ENCODE data around the gene SMIM13. TPM values are rescaled to one million over a fixed set of nuclear protein-coding genes. Genes with fewer than 3 reads are reported as not detected.

Gene SMIM13
- total RNA-seq, 2 experiments from 2014 or later = 9.0 to 9.4 TPM

DNA sequence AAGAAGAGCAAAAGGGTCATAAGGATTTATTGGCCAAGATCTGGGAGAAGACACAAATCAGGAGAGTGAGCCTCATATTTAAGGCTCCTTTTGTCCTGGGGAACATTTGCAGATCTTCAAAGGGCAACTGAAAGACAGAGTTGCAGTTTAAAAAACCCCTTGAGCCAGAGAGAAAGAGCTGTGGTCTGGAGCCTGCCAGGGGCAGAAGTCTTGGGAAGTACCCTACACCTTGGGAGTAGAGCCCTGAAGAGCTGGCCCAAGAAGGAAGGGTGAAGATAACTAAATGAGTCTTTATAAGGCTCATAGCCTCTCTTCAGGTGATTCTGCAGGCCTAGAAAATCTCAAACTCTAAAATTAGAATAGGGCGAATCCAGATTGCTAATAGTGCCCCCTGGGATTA, 57.9 kb downstream of the SMIM13 start:
- Mint-ChIP-seq H3K9me3 (no peaks in the 10 kb centered on the region), H3K27ac (no peak overlapping the region), H3K36me3 (ENCODE audit: low read depth) (no peaks in the 10 kb centered on the region), H3K27me3 (peaks cover 13% of the 10 kb centered on the region), H3K4me3 (no peak overlapping the region), H3K4me1 (peaks cover 10% of the 10 kb centered on the region)
- no peak for DNase-seq
- ChIA-PET POLR2A (no interaction called here), CTCF (interaction anchor here (1.4 to 2.3 kb wide), 2 partner anchors 20 to 344 kb away, joined by 5 to 13 read pairs; no protein-coding TSS in a partner anchor)

DNA sequence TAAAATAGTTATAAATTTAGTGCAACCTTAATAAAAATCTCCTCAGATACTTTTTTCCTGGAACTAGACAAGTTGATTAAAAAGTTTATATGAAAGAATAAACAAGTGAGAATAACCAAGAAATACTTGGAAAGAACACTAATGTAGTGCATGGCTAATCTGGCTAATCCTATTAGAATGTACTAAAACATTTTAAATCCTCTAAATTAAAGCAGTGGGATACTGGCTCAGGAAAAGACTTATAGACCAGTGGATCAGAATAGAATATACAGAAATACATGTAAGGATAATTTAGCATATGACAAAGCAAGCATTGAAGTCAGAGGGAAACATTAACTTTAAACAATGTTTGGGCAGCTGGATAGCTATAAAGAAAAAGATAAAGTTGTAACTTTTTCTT, 58.9 kb downstream of the SMIM13 start:
- POLR2A ChIA-PET = no interaction called here
- CTCF ChIA-PET = interaction anchor here (1.4 to 2.3 kb wide), 2 partner anchors 19 to 343 kb away, joined by 5 to 13 read pairs; no protein-coding TSS in a partner anchor
- peaks cover 10% of the 10 kb centered on the region for H3K4me1 Mint-ChIP-seq
- H3K36me3 Mint-ChIP-seq (ENCODE audit: low read depth) = no peaks in the 10 kb centered on the region
- H3K4me3 Mint-ChIP-seq = no peak overlapping the region
- no peak overlapping the region for H3K27ac Mint-ChIP-seq
- no peak for DNase-seq
- no peaks in the 10 kb centered on the region for H3K9me3 Mint-ChIP-seq
- H3K27me3 Mint-ChIP-seq = peaks cover 14% of the 10 kb centered on the region

DNA sequence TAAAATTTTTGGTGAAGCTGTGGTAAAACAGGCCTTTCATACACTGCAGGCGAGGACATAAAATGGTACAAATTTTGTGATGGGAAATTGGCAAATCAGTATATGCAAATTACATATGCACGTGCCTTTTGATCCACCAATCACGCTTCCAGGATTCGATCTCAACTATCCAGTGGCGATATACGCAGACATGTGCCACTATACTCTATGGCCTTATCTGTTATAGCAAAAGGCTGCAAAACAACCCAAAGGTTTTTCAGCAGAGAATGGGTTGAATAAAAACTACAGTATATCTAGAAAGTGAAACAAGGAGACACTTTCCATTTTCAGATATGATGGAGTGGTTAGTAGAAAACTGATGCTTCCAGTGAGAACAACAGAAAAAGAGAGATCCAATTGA, 59.8 kb downstream of the SMIM13 start:
- H3K27ac Mint-ChIP-seq = no peak overlapping the region
- H3K4me1 Mint-ChIP-seq = peaks cover 10% of the 10 kb centered on the region
- H3K9me3 Mint-ChIP-seq = no peaks in the 10 kb centered on the region
- H3K36me3 Mint-ChIP-seq (ENCODE audit: low read depth) = no peaks in the 10 kb centered on the region
- H3K4me3 Mint-ChIP-seq = peak overlapping the region; percentile 56
- peaks cover 14% of the 10 kb centered on the region for H3K27me3 Mint-ChIP-seq
- no peak for DNase-seq
- POLR2A ChIA-PET = no interaction called here
- CTCF ChIA-PET = no interaction called here

DNA sequence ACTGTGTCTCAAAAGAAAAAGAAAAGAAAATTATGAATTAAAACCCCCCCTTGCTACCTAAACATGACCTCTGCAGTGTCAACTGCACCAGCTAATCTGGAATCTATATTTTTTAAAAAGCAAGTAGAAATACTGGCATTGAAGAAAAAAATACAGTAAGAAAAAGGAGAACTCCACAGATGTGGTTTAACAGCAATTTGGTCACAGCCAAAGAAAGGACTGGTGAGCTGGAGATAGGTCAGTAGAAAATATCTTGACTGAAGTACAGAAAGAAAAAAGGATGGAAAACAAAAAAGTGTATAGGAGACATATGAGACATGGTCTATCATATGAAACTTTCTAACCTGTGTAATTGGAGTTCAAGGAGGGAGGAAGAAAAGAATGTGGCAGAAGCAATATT, 62.0 kb downstream of the SMIM13 start:
- Mint-ChIP-seq H3K4me1 (peaks cover 10% of the 10 kb centered on the region), H3K4me3 (no peak overlapping the region), H3K27ac (no peak overlapping the region), H3K27me3 (peaks cover 14% of the 10 kb centered on the region), H3K36me3 (ENCODE audit: low read depth) (no peaks in the 10 kb centered on the region), H3K9me3 (no peaks in the 10 kb centered on the region)
- CTCF ChIA-PET = interaction anchor here (0.6 to 1.2 kb wide), 2 partner anchors 11 to 14 kb away, joined by 3 to 4 read pairs; no protein-coding TSS in a partner anchor
- POLR2A ChIA-PET = no interaction called here
- no peak for DNase-seq

GRCh38 chr6:11160199-11160598, 66.6 kb downstream of the SMIM13 start:
- Mint-ChIP-seq H3K36me3 (ENCODE audit: low read depth) (no peaks in the 10 kb centered on the region), H3K27ac (no peak overlapping the region), H3K27me3 (peaks cover 6% of the 10 kb centered on the region), H3K9me3 (no peaks in the 10 kb centered on the region), H3K4me1 (peaks cover 18% of the 10 kb centered on the region), H3K4me3 (no peak overlapping the region)
- no peak for DNase-seq
- CTCF ChIA-PET = no interaction called here
- POLR2A ChIA-PET = no interaction called here

GRCh38 chr6:11161031-11161956, 67.7 kb downstream of the SMIM13 start:
- DNase-seq = no peak
- Mint-ChIP-seq H3K9me3 (no peaks in the 10 kb centered on the region), H3K4me3 (no peak overlapping the region), H3K4me1 (peaks cover 25% of the 10 kb centered on the region), H3K27me3 (peaks cover 2% of the 10 kb centered on the region), H3K27ac (no peak overlapping the region), H3K36me3 (ENCODE audit: low read depth) (no peaks in the 10 kb centered on the region)
- POLR2A ChIA-PET = no interaction called here
- CTCF ChIA-PET = interaction anchor here (0.9 kb wide), 1 partner anchor 11 kb away, joined by 3 read pairs; no protein-coding TSS in a partner anchor

DNA sequence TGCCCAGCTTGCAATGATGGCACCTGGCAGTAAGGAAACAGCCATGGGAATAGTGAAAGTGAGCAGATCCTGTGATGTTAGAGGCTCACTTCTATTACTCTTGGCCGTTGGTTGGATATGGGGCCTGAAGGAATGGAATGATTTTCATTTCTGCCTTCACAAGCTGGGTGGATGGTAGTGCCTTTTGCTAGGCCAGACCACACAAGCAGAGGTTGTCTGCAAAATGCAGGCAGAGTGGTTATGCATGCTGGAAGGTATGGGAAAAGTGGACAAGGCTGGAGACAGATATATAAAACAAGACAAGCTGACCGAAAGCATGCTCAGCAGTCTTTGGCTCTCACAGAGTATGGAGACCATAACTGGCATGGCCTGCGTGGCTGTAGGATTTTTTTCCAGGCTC, 68.6 kb downstream of the SMIM13 start:
- Mint-ChIP-seq H3K27me3 (no peaks in the 10 kb centered on the region), H3K27ac (no peak overlapping the region), H3K36me3 (ENCODE audit: low read depth) (no peaks in the 10 kb centered on the region), H3K4me1 (peaks cover 25% of the 10 kb centered on the region), H3K4me3 (no peak overlapping the region), H3K9me3 (no peaks in the 10 kb centered on the region)
- CTCF ChIA-PET = interaction anchor here (1.6 to 1.7 kb wide), 2 partner anchors 12 to 18 kb away, joined by 6 read pairs; no protein-coding TSS in a partner anchor
- no peak for DNase-seq
- POLR2A ChIA-PET = no interaction called here

GRCh38 chr6:11163932-11164331, 70.3 kb downstream of the SMIM13 start:
- no peak overlapping the region for H3K27ac Mint-ChIP-seq
- peaks cover 25% of the 10 kb centered on the region for H3K4me1 Mint-ChIP-seq
- POLR2A ChIA-PET = no interaction called here

GRCh38 chr6:11164717-11165646, 71.3 kb downstream of the SMIM13 start:
- Mint-ChIP-seq H3K27ac (no peak overlapping the region), H3K27me3 (no peaks in the 10 kb centered on the region), H3K4me1 (peaks cover 25% of the 10 kb centered on the region), H3K36me3 (ENCODE audit: low read depth) (no peaks in the 10 kb centered on the region), H3K4me3 (no peak overlapping the region), H3K9me3 (no peaks in the 10 kb centered on the region)
- DNase-seq = no peak
- ChIA-PET CTCF (interaction anchor here (0.7 kb wide), 1 partner anchor 331 kb away, joined by 3 read pairs; no protein-coding TSS in a partner anchor), POLR2A (no interaction called here)

More at GRCh38 chr6:11163932-11164331, 70.3 kb downstream of the SMIM13 start:
- CTCF ChIA-PET = interaction anchor here (1.6 to 1.7 kb wide), 2 partner anchors 10 to 19 kb away, joined by 6 read pairs; no protein-coding TSS in a partner anchor
- DNase-seq = peak; percentile 23
- no peaks in the 10 kb centered on the region for H3K36me3 Mint-ChIP-seq (ENCODE audit: low read depth)
- H3K4me3 Mint-ChIP-seq = no peak overlapping the region
- no peaks in the 10 kb centered on the region for H3K27me3 Mint-ChIP-seq
- H3K9me3 Mint-ChIP-seq = no peaks in the 10 kb centered on the region

DNA sequence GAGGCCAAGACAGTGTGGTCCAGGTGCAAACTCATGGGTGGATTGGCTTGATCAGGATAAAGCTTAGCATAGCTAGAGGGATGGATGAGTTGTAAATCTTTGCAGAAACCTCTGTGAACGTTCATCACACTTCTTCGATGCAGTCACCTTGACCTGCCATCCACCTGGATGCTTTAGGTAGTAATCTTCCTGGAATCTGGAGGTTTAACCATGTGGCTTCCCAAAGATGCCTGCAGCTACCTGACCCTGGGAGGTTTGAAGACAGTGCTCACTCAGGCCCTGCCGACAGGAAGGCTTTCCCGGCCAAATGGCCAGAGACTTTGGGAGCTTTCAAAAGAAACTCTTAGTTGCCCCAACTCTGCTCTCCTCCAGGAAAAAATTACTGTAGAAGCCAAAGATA, 73.3 kb downstream of the SMIM13 start:
- Mint-ChIP-seq H3K9me3 (no peaks in the 10 kb centered on the region), H3K4me3 (no peak overlapping the region), H3K36me3 (ENCODE audit: low read depth) (no peaks in the 10 kb centered on the region), H3K27me3 (no peaks in the 10 kb centered on the region), H3K27ac (no peak overlapping the region), H3K4me1 (peaks cover 27% of the 10 kb centered on the region)
- ChIA-PET POLR2A (interaction anchor here (0.7 to 1.3 kb wide), 2 partner anchors 66 to 246 kb away, joined by 3 to 5 read pairs; partner anchors contain the start of gene NEDD9), CTCF (interaction anchor here (1.6 kb wide), 2 partner anchors 23 to 250 kb away, joined by 3 read pairs; no protein-coding TSS in a partner anchor)
- no peak for DNase-seq

- no peak overlapping the region for H3K27ac Mint-ChIP-seq
- no peaks in the 10 kb centered on the region for H3K9me3 Mint-ChIP-seq
Measured at GRCh38 chr6:11168091-11168635, 74.5 kb downstream of the SMIM13 start.

DNA sequence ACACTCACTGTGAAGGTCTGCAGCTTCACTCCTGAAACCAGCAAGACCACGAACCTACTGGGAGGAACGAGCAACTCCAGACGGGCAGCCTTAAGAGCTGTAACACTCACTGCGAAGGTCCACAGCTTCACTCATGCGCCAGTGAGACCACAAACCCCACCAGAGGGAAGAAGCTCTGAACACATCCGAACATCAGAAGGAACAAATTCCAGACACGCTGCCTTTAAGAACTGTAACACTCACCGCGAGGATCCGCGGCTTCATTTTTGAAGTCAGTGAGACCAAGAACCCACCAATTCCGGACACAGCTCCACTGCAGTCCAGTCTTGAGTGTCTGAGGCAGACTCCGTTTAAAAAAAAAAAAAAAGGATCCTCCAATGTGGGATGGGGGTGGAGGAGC, 78.3 kb downstream of the SMIM13 start:
- DNase-seq = no peak
- ChIA-PET POLR2A (interaction anchor here (0.8 to 1.4 kb wide), 4 partner anchors 50 to 210 kb away, joined by 3 to 5 read pairs (median 3); no protein-coding TSS in a partner anchor), CTCF (interaction anchor here (0.8 to 3.3 kb wide), 27 partner anchors 9 to 338 kb away, joined by 3 to 27 read pairs (median 4); partner anchors contain the start of gene NEDD9)
- no peaks in the 10 kb centered on the region for H3K36me3 Mint-ChIP-seq (ENCODE audit: low read depth)
- H3K27me3 Mint-ChIP-seq = no peaks in the 10 kb centered on the region
- H3K27ac Mint-ChIP-seq = no peak overlapping the region
- no peaks in the 10 kb centered on the region for H3K9me3 Mint-ChIP-seq
- peaks cover 10% of the 10 kb centered on the region for H3K4me1 Mint-ChIP-seq
- no peak overlapping the region for H3K4me3 Mint-ChIP-seq

More at GRCh38 chr6:11168091-11168635, 74.5 kb downstream of the SMIM13 start:
- no peaks in the 10 kb centered on the region for H3K36me3 Mint-ChIP-seq (ENCODE audit: low read depth)
- no peak overlapping the region for H3K4me3 Mint-ChIP-seq
- H3K4me1 Mint-ChIP-seq = peaks cover 32% of the 10 kb centered on the region
- no peak for DNase-seq
- CTCF ChIA-PET = interaction anchor here (1.1 to 1.6 kb wide), 2 partner anchors 24 to 328 kb away, joined by 3 to 4 read pairs; no protein-coding TSS in a partner anchor
- POLR2A ChIA-PET = no interaction called here
- H3K27me3 Mint-ChIP-seq = no peaks in the 10 kb centered on the region
